ENCODE data around the gene TGM5.
A peak's percentile ranks its signal among the peaks of the same experiment; 100 is the strongest.
"Not testable (repeated sequence)": the region's sequence is repeated elsewhere in the genome, so short reads cannot be mapped to it uniquely, and the experiment has no call there.

TGM5 gene

DNA sequence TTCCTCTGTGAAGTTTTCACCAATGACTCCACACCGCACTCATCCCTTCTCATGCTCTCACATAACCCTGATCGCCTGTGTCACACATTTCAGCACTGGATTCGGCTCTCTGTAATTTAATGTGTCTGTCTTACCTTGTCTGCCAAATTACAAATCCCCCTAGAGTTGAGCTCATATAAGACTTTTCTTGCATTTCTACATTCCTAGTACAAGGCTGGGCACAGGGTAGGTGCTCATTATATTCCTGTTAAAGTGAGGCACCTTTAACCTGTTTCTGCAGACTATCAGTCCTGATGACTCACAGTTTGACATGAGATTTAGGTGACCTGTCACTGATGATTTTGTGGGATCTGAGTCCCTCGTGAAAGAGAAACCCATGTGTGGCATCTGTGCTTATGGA is 22.6 kb downstream of the TGM5 start:
- no peak for DNase-seq

- DNase-seq: no peak
These were observed 23.6 kb downstream of the TGM5 start for GRCh38 chr15:43243020-43243645.

DNA sequence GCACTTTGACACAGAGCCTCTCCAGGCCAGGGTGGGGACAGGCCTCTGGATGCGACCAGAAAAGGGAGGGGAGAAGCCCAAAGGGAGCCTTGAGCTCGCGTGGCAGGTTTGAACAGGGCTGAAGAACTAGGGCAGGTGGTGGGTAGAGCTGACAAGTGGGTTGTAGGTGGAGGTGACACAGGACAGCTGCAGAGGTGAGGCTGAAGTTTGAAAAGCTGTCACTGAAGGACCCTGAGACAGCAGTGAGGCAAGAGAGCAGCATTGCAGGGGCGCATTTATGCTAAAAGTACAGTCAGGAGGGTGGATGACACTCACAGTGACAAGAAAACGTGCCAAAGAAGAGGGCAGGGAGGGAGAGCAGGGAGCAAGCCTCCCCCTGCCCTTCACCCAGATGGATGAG is 24.1 kb downstream of the TGM5 start:
- no peak for DNase-seq

GRCh38 chr15:43241100-43241499 is 25.6 kb downstream of the TGM5 start:
- DNase-seq: no peak

GRCh38 chr15:43239732-43240491 is 26.8 kb downstream of the TGM5 start:
- no peak for DNase-seq

GRCh38 chr15:43238671-43239131 is 28.0 kb downstream of the TGM5 start:
- DNase-seq: no peak

GRCh38 chr15:43237842-43238470 is 28.8 kb downstream of the TGM5 start:
- no peak for DNase-seq

DNA sequence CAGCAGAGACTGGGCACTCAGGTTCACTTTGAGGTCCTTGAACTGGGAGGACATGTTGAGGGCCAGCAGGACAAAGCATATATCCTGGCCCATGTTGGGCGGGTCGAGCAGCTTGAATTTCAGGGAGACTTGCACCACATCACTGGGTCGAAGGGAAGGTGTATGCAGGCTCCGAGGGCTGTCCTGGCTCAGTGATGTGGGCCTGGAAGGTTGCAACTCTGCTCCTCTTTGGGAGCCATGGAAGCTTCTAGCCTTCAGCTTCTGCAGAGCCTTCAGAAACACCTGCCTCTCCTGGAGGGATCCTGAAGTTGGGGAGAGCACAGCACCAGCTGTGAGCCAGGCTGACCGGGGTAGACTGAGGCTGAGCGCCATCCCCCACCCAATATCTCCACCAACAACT is 31.2 kb downstream of the TGM5 start:
- DNase-seq: no peak

GRCh38 chr15:43232289-43232874 is 34.3 kb downstream of the TGM5 start:
- no peak for DNase-seq

DNA sequence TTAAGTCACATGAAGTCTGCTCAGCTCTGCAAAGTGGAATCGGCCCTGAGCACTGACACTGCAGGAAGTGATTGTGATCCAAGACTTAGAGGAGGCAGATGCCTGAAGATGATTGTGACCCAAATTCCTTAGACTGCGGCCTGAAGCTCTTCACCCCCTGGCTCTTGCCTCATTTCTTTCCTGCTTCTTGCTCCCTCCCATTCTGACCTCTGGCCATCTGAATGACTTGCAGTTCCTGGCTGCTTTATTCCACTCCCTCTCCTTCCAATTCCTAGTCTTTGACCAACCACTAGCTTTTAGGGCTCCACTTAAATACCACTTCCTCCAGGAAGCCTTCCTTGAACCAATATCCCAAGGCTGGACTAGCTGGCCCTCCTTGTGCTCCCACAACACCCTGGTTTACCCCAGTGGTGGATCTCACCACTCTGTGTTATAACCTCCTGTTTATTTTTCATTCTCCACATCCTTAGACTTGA is 36.0 kb downstream of the TGM5 start:
- DNase-seq: no peak

DNA sequence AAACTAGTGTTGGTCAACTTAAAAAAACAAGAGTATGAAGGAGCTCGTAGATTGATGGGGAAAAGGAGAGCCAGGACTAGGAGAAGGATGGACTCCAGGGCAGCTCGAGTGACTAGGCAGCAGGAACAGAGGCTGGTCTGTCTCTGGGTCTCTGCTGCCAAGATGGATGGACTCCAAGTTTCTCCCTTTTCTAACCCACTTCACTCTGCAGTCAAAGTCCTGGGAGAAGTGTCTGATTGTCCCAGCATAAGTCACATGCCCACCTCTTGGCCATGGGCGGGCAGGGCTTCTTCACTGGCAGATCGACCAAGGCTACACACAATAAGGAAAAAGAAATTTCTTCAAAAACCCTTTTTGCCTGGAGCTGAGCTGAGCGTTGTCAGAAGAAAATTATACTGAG is 36.8 kb downstream of the TGM5 start:
- DNase-seq: no peak

- no peak for DNase-seq
These were observed 40.1 kb downstream of the TGM5 start for GRCh38 chr15:43226436-43227305.

GRCh38 chr15:43225950-43226255 is 40.8 kb downstream of the TGM5 start:
- not testable (repeated sequence) for DNase-seq

GRCh38 chr15:43225201-43225949 is 41.4 kb downstream of the TGM5 start:
- peak; percentile 33 for DNase-seq

GRCh38 chr15:43221422-43221821 is 45.3 kb downstream of the TGM5 start:
- DNase-seq: no peak

GRCh38 chr15:43220991-43221403 is 45.7 kb downstream of the TGM5 start, which contains the start of gene EPB42:
Gene EPB42, minus strand, starts transcription at chr15:43221018. Its CDS starts 193 bp downstream, at chr15:43220825.
- DNase-seq: no peak

- DNase-seq: no peak
These were observed 46.5 kb downstream of the TGM5 start for GRCh38 chr15:43219929-43220928.

DNA sequence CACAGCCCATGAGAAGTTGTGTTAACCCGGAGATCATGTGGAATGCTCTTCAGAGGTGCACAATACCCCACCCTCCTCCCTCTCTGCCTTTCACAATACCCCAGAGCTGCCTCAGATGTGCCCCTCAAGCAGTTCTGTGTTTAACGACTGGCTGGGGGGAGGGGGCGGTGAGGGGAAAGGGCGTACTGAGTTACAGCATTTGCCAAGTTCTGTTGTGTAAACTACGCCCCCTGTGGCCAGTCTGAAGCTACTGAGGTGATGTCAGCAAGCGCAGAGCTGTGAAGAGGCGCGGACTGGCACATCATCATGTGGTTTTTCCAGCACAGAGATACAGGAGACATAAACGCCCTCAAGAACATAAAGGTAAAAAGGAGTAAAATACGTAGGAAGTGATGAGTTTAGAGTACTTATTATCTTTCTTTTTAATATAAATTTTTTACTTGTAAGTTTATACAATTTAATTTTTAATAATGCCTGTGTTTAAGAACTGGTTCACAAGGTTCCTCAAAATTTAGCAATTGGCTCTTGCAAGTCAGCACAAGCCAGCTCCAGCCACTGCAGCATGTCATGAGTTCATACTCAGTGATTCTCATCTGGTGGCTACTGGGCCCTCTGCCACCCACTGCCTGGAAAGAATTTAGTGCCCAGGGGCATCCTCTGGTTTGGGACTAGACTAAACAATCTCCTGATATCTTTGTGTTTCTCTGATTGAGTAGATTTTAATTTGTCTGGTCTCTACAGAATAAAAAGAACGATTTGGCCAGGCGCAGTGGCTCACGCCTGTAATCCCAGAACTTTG is 47.6 kb downstream of the TGM5 start:
- DNase-seq: peak; percentile 3

DNA sequence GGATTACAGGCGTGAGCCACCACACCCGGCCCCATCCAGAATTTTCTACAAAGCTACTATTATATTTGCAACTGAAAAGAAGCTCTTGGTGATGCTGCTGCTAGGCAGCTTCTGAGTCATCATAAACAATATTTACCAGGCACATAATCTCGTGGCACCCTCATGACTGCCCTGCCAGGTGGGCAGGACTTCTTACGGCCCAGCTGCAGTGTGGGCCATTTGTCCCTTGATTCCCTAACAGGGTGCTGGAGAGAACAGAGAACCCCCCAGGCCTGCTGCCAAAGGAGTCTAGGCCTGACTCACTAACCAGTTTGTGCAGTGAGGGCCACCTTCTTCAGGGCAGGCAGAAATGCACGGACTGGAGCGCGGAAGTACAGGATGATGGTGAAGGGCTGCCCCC is 50.8 kb downstream of the TGM5 start:
- no peak for DNase-seq
